WI38 (cell line): ENCODE data around the gene EHD1.
A peak's percentile ranks its signal among the peaks of the same experiment; 100 is the strongest.
"Not testable (repeated sequence)": the region's sequence is repeated elsewhere in the genome, so short reads cannot be mapped to it uniquely, and the experiment has no call there.

Experiments used
- H3K4me3 ChIP-seq: 2 replicates; pipeline ENCODE4 v1.5.1; 2011; ENCODE audit warnings: low read depth, mild to moderate bottlenecking, control low read depth, low read length
- CTCF ChIP-seq: IDR thresholded peaks from 2 replicates; pipeline ENCODE4 v1.5.1; 2012; ENCODE audit warnings: low read depth, mild to moderate bottlenecking, control low read depth, low read length

Gene EHD1

GRCh38 chr11:64848826-64849597 lies 29.4 kb downstream of the EHD1 start:
- no peak overlapping the region for H3K4me3 ChIP-seq
- no peak for TF ChIP-seq CTCF

GRCh38 chr11:64848214-64848825 lies 30.1 kb downstream of the EHD1 start:
- no peak overlapping the region for H3K4me3 ChIP-seq
- no peak for TF ChIP-seq CTCF

- no peak overlapping the region for H3K4me3 ChIP-seq
- TF ChIP-seq CTCF, result peak; percentile 92
Observed at GRCh38 chr11:64846998-64847666, 31.3 kb downstream of the EHD1 start.

- not testable (repeated sequence) for H3K4me3 ChIP-seq
Observed at GRCh38 chr11:64845776-64846129, 32.7 kb downstream of the EHD1 start.

- no peak overlapping the region for H3K4me3 ChIP-seq
- TF ChIP-seq CTCF, result no peak
Observed at GRCh38 chr11:64845129-64845775, 33.2 kb downstream of the EHD1 start.

GRCh38 chr11:64844330-64845128 lies 33.9 kb downstream of the EHD1 start, which contains the start of gene CDC42BPG:
Gene CDC42BPG, minus strand, starts transcription at chr11:64844653. Its CDS starts 84 bp downstream, at chr11:64844569.
- peak; percentile 46 for TF ChIP-seq CTCF
- H3K4me3 ChIP-seq, result no peak within 1 kb of the TSS
